Endometrium (tissue), 2 donors: ENCODE results near the gene FIBCD1.
"Not testable (repeated sequence)": the region's sequence is repeated elsewhere in the genome, so short reads cannot be mapped to it uniquely, and the experiment has no call there.

Experiments
- FAIRE-seq: peaks from 2 replicates; lab custom pipeline; 2012; peaks lifted over from hg19 to GRCh38; lab: Jason Lieb, UNC
- donor health status: control.
- donor health status: control.

FIBCD1 gene

DNA sequence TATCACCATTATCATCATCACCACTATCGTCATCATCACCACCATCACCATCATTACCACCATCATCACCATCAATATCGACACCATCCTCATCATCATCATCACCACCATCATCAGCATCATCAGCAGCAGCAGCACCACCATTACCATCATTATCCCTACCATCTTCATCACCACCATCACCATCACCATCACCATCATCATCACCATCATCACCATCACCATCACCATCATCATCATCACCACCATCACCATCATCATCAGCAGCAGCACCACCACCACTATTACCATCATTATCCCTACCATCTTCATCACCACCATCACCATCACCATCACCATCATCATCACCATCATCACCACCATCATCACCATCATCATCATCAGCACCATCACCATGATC is 15.9 kb upstream of the FIBCD1 start:
- not testable (repeated sequence) for FAIRE-seq

DNA sequence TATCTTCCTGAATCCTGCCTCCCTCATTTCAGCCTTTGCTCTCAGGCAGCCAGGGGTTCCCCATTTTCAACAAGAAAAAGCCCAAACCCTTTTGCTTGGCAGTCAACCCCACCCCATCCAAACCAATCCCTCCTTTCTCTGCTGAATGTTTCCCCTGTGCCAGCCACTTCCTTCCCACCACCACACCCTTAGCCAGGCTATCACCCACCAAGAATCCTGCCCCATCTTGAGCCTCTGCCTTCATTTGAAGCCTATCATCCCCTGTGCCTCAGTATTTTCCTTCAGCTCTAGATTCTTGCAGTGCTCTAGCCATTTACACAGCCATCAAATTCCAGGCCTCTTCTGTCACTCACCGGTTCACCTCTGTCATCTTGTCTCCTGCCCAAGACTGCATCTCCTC is 15.3 kb upstream of the FIBCD1 start:
- no peak for FAIRE-seq

DNA sequence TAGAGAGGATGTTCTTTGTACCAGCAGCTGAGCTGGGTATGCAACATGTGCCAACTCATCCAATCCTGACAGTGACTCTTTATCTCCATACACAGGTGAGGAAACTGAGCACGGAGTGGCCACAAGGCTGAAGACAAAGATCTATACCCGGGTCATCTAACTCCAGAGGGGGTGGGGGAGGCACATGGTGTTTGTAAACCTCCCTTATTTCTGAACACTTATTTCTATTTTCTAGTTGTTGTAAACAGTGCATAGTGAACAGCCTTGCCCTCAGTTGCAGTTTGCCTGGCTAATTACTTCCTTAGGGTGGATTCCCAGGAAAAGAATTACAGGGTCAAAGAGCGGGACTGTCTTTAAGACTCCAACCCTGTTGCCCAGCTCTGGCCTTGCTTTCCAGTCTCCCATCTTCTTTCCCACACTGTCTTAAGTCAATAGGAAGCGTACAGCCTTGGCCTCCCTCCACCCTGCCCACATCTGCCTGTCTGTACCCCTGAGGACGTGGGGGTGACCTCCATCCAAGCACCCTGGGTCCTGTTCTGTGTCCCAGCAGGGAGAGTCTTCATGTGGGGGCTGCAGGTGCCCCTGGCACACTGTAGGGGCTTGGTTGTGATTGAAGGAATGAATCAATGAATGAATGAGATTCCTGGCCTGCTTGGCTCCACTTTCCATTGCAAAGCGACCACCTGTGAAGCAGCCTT is 13.2 kb upstream of the FIBCD1 start:
- no peak for FAIRE-seq

DNA sequence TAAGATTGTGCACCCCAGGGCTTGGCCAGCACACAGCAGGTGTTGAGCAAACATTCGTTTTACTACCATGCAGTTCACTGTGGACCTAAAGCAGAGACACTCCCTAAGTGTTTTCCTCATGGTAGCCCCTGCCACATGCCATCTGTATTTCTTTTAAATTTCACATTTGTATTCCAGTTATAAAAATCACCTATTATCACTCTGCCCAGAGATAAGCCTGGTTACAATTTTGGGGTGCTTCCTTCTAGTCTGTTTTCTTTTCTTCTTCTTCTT is 10.9 kb upstream of the FIBCD1 start:
- FAIRE-seq, result no peak

DNA sequence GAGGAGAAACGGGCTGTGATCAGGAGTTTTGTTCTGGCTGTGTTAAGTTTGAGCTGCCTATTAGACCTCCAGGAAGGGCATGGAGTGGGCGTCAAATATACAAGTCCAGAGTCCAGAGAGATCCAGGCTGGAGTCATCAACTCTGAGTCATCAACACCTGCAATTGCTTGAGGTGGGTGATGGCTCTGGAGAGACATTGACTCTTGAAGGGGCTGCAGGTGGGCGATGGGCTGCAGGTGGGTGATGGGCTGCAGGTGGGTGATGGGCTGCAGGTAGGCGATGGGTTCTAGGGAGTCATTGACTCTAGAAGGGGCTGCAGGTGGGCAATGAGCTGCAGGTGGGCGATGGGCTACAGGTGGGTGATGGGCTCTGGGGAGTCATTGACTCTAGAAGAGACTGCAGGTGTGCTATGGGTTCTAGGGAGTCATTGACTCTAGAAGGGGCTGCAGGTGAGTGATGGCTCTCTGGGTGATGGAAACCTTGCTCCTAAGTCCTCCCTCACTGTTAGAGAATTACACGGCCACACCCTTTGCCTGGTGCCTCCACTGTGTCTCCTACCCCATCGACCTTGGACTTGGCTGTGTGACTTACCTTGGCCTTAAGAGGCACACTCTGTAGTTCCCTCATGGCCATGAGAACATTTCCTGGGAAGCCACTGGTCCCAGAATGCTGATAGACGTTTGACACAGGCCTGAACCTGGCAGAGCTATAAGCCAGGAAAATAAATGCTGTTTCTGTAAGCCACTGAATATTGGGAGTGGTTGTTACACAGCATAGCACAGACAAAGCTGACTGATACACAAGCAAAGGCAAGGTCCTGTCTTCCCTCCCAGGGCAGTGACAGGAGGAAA is 10.4 kb upstream of the FIBCD1 start:
- FAIRE-seq, result no peak

DNA sequence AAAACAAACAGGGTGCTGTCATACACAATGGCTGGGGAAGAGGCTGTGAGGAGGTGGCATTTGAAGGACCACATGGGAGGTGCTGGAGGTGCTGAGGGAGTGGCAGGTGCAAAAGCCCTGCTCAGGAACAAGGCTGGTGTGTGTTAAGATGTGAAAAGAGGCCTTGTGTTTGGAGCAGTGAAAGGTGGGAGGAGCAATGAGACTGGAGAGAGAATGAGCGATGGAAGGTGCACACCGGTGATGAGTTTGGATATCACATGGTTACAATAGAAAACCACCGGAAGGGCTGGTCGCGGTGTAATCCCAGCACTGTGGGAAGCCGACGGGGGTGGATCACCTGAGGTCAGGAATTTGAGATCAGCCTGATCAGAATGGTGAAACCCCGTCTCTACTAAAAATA is 9.2 kb upstream of the FIBCD1 start:
- FAIRE-seq, result no peak

DNA sequence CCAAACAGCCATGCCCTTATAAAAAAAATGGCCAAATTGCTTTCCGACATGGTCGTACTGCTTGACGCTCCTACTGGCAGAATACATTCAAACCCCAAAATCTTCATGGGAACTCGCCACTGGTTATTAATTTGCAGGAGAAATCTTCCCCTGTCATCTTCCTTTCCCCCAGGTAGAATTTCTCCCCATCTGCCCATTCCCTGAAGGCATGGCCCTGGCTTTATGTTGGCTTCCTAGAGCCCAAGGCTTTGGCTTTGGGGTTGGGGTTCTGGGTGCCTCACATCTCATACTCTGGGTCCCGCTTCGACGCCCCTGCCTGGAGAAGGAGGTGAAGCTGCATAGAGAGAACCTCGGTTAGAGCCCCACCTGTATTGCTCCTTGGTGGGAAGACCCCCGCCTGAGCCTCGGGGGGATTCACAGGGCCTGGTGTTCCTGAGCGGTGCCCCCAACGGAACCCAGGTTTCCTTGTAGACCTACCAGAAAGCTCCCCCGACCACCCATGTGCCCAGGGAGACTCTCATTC is 8.6 kb upstream of the FIBCD1 start:
- FAIRE-seq, result no peak

DNA sequence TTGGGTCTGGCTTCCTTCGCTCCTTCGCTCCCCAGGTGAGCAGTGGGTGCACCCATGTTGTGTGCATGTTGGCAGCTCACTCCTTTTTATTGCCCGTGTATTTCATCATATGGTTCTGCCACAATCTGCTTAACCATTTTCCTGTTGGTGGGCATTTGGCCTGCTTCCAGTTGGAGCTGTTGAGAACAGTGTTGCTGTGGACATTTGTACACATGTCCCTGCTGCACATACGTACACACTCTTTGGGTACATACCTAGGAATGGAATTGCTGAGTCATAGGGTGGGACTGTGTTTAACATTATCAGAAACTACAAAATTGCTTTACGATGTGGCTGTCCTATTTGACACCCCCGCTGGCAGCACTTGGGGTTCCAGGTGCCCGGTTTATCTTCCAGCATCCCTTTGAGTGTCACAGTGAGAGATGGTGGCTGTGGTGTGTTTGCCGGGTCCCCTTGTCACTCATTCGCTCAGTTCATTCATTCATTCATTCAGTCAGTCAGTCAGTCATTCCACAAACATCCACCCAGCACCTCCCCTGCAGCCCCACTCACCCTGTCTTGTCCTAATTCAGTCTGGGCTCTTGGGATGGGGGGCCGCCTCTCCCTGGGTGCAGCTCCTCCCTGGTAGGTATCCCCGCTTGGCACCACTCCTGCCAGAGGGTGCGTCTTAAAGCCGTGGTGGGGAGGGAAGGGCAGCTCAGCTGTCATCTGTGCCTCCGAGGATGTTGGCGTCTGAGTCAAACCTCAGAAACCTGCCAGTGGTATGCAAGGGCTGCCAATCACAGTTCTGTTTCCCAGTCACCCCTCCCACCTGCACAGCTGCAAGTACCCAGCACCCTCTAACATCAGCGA is 7.9 kb upstream of the FIBCD1 start:
- no peak for FAIRE-seq

DNA sequence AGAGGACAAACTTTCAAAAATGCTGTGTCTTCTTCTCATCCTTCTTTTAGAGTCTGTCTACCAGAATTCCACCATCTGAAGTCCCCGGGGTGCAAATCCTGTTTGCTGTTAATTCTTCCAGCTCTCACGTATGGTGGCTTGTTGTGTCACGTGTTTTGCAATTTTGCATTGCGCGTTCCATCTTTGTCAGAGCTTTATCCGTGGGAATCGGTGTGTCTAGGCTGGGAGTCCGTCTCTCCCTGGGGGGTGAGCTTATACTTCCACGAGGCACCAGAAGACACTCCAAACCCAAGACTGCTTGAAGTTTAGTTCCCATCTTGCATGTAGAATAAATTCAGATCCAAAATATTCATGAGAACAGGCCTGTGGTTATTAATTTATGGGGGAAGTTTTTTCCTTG is 6.1 kb upstream of the FIBCD1 start:
- no peak for FAIRE-seq

DNA sequence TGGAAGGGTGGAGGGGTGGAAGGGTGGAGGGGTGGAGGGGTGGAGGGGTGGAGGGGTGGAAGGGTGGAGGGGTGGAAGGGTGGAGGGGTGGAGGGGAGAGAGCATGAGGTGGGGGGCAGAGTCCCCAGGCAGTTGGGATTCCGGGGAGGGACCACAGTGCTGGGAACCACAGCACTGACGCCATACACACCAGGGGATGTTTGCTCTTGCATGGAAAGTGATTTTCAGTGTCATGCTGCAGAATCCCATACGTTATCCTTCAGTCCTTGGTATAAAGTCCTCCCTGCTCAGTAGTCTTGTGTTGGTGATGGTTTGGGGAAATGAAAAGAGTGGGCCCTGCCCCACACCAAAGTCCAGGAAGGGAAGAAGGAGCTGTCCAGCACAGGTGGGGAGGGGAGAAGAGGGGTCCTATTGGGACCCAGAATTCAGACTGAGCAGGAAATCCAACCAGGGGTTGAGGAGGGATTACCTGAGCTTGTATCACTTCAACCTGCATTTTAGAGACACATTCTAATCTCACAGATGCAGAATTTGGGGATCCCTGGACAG is 5.5 kb upstream of the FIBCD1 start:
- no peak for FAIRE-seq

DNA sequence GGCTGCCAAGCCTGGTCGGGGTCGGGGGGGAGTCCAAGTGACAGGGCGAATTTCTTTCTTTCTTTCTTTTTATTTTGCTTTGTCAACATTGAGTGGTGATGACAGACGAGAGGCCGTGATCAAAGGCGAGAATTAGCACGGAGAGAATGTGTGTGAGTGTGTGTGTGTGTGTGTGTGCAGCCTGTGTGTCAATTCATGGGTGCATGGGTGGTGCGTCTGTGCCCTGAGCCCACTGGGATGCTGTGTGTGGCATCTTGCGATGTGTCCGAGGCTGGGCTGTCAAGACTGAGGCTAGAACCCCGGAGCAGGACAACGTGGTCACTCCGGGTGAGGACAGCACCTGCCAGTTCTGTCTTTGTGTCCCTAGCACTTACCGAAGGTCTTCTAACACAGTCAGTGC is 4.7 kb upstream of the FIBCD1 start:
- no peak for FAIRE-seq

DNA sequence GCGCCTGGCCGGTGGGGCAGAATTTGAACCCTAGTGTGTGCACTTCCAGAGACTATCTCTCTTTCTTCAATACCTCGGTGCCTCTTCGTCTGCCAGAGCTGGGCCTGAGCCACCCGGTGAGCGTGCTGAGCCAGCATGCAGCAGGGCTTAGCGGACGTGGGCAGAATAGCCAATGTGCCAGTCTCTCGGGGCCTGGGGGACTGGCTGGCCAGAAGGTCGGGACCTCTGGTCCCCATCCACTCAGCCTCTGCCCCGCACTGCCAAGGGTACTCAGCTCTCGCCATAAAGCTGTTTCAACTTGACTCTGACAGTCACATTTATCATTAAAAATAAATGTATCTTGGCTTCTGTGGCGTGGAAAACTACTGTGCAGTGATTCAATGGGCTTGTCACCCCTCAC is 4.2 kb upstream of the FIBCD1 start:
- no peak for FAIRE-seq

DNA sequence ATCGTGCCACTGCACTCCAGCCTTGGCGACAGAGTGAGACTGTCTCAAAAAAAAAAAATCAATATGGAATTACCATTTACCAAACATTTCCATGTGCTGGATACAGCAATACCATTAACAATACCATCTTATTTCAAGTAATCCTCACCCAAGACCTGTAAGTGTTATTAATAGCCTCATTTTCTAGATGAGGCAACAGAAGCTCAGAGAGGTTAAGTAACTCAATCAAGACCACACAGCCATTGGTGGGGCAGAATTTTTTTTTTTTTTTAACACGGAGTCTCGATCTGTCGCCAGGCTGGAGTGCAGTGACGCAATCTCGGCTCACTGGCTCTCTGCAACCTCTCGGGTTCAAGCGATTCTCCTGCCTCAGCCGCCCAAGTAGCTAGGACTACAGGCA is 3.6 kb upstream of the FIBCD1 start:
- no peak for FAIRE-seq

DNA sequence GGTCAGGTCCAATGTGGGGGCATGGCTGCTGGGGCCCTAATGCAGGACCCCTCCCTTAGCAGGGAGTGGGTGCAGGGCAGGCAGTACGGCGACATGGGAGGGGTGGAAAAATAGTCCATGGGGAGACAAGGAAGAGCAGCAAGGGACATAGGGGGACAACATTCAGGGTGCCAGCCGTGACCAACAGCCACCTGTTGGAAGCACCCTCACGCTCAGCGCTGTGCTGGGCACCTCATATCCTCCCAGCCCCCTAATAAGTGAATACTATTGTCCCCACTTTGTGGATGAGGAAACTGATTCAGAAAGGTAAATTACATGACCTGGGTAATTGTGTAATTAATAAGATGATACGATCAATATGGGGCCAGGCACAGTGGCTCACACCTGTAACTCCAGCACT is 3.0 kb upstream of the FIBCD1 start:
- no peak for FAIRE-seq

DNA sequence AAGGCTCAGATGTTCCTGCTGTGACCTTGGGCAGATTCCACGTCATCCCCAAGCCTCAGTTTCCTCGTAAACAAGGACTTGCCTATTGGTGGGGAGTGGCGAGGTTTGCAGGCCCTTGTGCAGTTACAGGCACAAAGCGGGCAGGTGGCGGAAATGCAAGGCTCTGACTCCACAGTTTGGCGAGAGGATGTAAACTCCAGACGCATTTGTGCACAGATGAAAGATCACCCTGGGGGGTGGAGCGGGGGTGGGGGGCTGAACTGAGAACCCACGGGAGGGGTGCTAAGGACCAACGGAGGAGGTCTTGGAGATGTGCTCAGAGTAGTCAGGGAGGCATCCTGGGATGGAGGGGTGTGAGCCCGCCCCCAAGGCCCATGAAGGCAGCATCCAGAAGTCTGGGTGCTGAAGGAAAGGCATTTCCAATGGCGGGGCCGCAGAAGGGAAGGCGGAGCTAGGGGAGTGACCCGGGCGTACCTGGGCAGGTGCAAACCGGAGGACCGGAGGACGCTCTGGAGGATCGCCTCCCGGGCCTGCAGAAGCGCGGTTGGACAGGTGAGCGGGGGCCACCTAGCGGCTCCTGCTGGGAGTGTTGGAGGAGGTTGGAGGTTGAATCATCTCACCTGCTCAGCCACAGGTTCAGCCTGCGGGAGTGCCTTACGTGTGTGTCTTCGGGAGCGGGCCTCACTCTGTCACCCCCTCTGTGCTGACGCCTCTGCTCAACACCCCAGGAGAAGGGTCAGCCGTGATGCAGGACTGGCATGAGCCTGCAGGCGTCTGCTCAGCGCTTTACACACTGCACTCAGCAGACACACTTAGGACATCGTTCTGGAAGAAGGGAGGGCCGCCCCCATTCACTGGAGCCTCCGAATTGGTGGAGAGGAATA is 1.9 kb upstream of the FIBCD1 start:
- no peak for FAIRE-seq

DNA sequence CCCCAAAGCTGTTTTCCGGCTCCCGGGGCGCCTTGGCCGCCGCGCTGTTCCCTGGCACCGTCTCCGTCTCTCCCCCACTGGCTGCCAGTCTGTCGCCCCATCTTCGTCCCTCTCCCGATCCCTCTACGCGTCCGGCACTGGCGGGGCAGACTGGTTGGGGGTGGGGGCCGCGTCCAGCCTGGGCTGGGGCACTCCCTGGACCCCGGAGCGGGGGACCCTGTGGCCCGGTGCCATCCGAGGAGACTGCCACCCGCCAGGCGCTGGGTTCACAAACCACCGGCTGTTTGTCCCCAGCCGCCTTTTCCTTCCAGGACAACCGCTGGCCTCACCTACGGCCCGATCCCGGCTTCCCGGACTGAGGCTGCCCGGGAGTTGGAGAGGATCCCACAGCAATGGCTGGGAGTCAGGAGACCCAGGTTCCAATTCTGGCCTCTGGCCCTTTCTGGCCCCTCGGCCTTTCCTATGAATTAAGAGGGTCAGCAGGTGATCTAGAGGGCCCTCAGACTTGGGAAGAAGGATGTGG is 1.0 kb upstream of the FIBCD1 start:
- FAIRE-seq, result no peak

DNA sequence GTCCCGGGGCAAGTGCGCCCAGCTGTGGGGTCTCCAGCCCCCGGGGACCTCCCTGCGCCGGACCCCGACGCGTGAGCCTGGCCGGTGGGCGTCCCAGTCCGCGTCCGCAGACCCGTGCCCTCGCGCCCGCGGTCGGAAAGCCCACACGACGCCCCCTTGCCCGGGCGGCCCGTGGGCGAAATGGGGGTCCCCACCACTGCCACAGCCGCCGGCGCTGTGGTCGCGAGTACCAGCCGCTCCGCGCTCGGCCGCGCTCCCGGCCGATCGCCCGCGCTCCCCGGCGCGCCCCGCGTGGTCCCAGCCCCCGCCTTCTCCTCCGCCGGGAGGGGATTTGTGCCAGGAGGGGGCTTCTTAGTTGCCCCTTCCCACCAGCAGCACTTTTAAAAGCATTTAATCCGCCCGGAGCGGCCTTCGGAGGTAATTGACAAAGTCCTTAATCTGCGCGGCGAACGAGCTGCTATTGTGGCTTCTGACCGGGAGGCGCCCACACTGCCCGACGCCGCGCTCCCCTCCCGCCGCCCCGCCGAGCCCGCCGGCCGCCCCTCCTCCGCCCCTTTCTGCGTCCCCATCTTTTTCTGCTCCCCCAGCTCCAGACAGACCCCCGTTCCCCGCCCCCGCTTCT is 469 bp upstream of the FIBCD1 start:
- no peak for FAIRE-seq

DNA sequence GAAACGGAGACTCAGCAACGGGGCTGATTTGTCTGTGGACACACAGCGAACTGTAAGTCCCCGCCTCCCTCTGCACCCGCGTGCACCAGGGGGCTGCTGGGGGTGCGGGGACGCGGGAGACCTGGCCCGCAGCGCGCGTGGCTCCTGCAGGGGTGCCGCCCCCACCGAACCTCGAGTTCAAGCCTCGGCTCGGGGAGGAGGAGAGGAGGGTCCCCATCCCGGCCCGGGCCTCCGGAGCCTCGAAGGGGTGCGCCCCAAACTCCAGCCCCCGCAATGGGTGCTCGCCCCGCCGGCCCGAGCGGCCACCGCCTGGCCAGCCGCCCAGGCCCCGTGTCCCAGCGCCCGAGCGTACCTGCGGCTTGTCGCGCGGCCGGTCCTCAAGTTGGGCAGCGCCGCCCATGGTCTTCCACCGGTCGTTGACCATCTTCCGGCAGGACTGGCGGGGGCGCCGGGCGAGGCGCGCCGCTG is 829 bp downstream of the FIBCD1 start:
- no peak for FAIRE-seq

DNA sequence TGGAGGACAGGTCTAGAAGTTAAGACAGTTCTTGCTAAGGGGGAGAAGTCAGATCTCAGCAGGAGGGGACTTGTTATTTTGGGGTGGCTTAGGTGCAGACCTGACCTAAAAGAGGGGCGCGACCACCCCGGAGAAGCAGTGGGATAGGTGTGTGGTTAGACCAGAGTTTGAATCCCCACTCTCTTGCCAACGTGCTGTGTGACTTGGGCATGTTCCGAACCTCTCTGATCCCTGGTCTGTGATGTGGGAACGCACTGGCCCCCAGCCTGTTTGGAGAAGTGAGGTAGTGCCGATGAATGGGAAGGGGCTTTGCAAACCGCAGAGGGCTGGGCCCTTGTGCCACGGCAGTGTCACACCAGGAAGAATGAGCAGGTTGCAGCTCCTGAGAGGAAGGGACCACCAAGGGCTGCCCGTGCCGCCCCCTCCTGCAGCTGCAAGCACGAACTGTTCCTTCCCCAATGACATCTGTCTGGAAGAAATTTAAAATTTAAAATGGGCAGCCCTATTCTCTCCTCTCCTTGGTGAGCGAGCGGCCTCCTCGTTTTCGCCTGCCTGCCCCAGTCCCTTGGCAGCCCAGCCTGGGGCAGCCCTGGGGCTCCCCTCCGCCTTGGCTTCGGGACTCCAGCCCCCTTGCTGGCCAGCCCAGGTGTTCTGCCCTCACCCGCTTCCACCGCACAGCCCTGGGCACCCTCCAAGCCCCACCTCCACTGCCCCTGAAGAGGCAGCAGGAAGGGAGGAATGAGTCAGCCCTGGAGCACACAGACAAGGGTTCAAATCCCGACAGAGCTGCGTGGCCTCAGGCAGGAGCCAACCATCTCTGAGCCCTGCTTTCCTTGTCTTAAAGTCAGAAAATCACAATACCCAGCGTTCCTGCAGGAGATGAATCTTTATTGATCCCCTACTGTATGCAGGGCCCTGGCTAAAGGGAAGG is 1.6 kb downstream of the FIBCD1 start:
- no peak for FAIRE-seq
